Nucleus accumbens (tissue), 56 donors: ENCODE measurements around the gene PODXL.

Experiments used
- DNase-seq, 56 donors: peaks; one replicate each; lab custom pipeline; 2025; lab: John Stamatoyannopoulos, UW

Gene PODXL

GRCh38 chr7:131556053-131556908, at the start of gene PODXL:
TSS of gene PODXL (minus strand) at chr7:131556628. CDS start at chr7:131556359, 269 bp downstream.
- DNase-seq, result peak in 46 of 56 donors; percentile 8 to 79 (median 50)

GRCh38 chr7:131605280-131605878, 49.0 kb upstream of the PODXL start:
- no peak for DNase-seq

GRCh38 chr7:131604841-131605279, 48.4 kb upstream of the PODXL start:
- DNase-seq, result peak in 1 of 56 donors; percentile 12

- no peak for DNase-seq
These were observed 47.5 kb upstream of the PODXL start for GRCh38 chr7:131603932-131604331.

DNA sequence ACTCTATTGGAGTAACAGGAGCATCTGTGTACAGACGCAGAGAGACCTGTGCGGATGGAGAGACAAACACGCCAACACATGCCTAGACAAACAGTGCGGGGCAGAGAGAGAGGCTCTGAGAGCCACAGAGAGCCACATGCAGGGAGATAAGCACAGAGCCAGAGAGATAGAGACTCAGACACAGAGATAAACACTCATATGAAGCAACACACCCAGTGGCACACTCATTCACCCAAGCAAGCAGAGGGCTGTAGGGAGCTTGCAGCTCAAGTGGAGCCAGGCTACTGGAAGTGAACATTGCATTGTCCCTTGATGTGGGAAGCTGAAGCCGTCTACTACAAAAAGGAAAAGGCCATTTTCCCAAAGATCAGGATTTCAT, 46.6 kb upstream of the PODXL start:
- DNase-seq, result no peak

- peak in 2 of 56 donors; percentile 5 to 21 for DNase-seq
These were observed 46.0 kb upstream of the PODXL start for GRCh38 chr7:131602304-131602993.

DNA sequence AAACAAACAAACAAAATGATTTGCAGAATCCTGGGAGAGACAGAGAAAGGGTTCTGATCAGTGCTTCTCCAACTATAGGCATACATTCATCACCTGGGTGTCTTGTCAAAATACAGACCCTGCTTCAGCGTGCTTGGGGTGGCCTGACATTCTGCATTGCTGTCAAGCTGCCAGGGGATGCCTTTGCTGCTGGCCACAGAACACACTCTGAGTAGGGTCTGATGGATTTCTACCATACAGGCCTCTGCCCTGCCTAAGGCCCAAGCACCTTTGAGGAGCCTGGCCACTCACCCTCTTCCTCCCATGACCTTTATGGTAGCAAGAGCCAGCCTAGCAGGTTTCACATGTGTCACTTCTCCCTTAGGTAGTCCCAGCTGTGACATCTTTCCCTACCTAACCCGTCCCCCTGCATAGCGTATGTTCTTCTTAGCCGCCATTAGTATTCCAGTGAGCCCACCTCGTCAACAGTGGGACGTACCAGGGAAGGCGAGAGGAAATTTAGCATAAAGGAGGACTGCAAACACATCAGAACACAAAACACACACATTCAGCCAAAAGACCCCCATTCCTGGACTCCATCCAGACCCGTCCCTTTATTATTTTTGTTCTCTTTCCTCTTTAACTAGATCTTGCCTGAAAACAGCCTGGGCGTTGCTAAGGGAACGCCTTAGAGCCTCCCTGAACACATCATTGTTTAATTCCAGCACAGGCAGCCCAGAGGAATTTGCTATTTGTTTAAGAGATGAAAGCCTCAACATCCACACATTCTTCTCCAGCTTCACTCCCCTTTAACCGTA, 43.9 kb upstream of the PODXL start:
- DNase-seq, result peak in 11 of 56 donors; percentile 1 to 53 (median 15)

DNA sequence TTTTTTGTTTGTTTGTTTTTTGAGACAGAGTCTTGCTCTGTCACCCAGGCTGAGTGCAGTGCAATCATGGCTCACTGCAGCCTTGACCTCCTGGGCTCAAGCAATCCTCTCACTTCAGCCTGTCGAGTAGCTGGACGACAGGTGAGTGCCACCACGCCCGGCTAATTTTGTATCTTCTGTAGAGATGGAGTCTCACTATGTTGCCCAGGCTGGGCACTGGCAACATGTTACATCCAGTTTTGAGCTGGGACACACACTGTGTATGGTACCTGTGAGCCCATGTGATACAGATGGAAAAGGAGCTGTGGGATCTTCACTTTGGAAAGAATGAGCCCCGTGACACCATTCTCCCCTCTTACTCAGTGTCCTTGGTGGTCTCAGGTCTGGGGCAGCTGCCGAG, 40.4 kb upstream of the PODXL start:
- no peak for DNase-seq

DNA sequence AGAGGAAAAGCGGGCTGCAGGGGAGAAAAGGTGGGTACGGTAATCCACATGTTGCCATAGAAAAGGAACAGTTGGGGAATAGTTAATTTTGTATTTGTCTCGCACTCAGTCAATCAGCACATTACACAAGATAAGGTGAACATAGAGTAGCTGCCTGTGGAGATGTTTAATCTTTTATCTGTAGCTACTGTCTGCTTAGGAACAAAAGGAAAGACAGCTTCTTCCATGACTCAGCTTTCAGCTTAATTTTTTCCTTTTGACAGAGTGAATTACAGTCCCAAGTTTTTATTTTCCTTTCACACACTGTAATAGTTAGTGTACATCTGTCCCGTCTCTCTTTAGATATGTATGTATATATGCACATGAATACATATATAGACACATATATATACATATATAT, 39.3 kb upstream of the PODXL start:
- no peak for DNase-seq

- no peak for DNase-seq
These were observed 35.4 kb upstream of the PODXL start for GRCh38 chr7:131591687-131592319.

- DNase-seq, result no peak
These were observed 31.0 kb upstream of the PODXL start for GRCh38 chr7:131587315-131587923.

- DNase-seq, result no peak
These were observed 30.3 kb upstream of the PODXL start for GRCh38 chr7:131586759-131587158.

GRCh38 chr7:131586259-131586658, 29.8 kb upstream of the PODXL start:
- no peak for DNase-seq

DNA sequence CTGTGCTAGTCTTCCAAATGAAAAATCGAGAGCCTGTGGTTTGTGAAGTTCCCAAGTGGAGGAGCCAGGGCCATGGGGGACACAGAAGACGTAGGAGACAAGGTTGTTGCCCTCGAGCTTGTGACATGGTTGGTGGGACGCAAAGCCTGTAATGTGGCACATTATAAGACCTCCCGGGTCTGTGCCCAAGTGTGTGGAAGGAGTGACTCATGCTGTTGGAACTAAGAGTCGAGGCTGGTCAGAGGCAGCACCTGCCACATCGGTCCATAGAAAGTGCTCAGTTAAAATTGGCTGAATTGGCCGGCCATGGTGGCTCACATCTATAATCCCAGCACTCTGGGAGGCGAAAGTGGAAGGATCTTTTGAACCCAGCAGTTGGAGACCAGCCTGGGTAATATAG, 27.0 kb upstream of the PODXL start:
- DNase-seq, result no peak

GRCh38 chr7:131581241-131582051, 25.0 kb upstream of the PODXL start:
- peak in 1 of 56 donors; percentile 14 for DNase-seq

DNA sequence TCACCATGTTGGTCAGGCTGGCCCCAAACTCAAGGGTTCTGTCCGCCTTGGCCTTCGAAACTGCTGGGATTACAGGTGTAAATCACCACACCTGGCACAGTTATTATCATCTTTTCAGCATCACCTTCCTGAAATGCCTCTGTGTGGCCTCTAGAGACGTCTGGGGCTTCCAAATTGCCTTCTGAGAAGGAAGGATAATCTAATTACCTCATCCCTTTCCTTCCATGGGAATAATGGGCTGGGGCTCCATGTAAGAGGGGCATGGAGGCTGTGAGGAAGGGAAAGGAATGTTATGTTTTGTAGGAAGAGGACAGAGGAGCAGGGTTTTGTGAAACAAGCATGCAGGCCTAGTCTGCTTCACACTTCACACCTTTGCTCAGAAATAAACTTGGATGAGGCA, 22.2 kb upstream of the PODXL start:
- DNase-seq, result no peak

DNA sequence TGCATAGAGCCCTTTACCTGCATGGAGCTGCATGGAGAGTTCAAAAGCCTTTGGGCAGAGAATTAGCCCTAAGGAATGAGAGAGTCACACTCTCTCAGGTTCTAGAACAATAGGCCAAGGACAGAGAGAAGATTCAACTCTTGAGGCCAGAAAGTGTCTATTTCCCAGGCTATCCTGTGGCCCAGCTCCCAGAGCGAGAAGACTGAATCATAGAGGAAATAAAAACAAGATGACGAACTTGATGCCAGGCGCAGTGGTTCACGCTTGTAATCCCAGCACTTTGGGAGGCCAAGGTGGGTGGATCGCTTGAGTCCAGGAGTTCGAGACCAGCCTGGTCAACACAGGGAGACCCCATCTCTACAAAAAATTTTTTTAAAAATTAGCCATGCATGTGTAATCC, 18.3 kb upstream of the PODXL start:
- no peak for DNase-seq

DNA sequence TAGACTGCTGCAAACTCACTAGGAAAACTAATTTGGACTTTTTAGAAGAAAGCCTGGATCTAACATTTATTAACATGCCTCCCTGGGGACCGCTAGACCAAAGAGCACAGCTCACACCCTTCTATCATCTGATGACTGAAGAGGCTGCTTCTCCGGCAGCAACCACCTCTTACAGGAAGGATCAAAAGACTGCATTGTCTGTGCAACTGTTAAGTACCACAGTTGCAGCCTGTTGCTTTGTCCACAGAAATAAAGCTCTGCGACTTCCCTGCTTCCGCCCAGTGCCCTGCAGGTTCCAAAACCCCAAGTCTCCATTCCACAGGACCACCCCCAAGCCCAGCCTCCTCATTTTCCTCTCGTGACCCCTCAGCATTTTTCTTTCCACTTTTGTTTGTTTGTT, 14.0 kb upstream of the PODXL start:
- no peak for DNase-seq

DNA sequence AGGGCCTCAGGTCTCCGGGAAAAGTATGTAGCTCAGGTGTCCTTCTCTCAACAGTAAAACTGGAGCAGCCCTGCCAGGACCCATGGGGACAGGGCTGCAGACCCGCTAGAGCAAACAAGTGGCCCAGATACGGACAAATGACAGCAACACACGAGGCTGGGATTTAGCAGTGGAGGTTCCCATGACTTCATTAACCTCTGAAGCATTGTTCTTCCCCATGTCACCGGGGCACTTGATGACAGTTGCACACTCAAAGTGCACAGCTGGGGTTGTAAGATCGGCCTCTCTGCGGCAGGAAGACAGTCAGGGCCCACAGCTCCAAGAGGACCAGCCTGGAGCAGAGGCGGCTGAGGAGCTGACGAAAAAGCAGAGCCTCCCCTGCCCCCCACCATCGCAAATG, 12.5 kb upstream of the PODXL start:
- no peak for DNase-seq
